PC-3 (cell line): Measurements from ENCODE around the gene ADAM17. TPM values are rescaled to one million over a fixed set of nuclear protein-coding genes. Genes with fewer than 3 reads are reported as not detected.

ENCODE experiments used
- ATAC-seq: fragments of 200-7000 bp; cut with Tn5 transposase; 2 replicates; pipeline ENCODE4 v1.9.1; 2020; ENCODE audit warnings: mild to moderate bottlenecking, moderate library complexity
- BruUV-seq: library from RNA; stranded (reverse); fragments of 400-500 nt; replicated peaks from 2 replicates; lab custom pipeline; 2021; lab: Mats Ljungman, UMichigan
- CTCF ChIA-PET: fragments of 300-600 bp; sonication (Branson Sonifier 250); formaldehyde crosslinking; loops from one replicate; lab custom pipeline; 2022; ENCODE audit warnings: antibody characterized with exemption; lab: Charles Lee
- POLR2A ChIA-PET: fragments of 300-600 bp; sonication (Branson Sonifier 250); formaldehyde crosslinking; loops from one replicate; lab custom pipeline; 2022; ENCODE audit warnings: antibody characterized with exemption; ENCODE audit not compliant: unreplicated experiment; lab: Charles Lee
- DNase-seq: peaks from one replicate; pipeline ENCODE4 v3.0.0-alpha.2; 2015
- H2AFZ ChIP-seq: fragments of 300-600 bp; sonication (generic); 2 replicates; pipeline ENCODE4 v1.6.0; 2016; ENCODE audit warnings: antibody characterized with exemption, low read length
- H3F3A ChIP-seq: fragments of 300-600 bp; sonication (generic); one replicate; pipeline ENCODE4 v1.6.0; 2017; ENCODE audit warnings: antibody characterized with exemption, low read length, control low read depth, mild to moderate bottlenecking; ENCODE audit not compliant: unreplicated experiment
- H3K27ac ChIP-seq: fragments of 300-600 bp; sonication (generic); 2 replicates; pipeline ENCODE4 v1.5.1; 2016; ENCODE audit warnings: mild to moderate bottlenecking, low read length
- H3K27me3 ChIP-seq: fragments of 300-600 bp; sonication (generic); 2 replicates; pipeline ENCODE4 v1.6.1; 2016; ENCODE audit warnings: low read length, mixed read lengths
- H3K36me3 ChIP-seq: fragments of 300-600 bp; sonication (generic); 2 replicates; pipeline ENCODE4 v1.6.1; 2016; ENCODE audit warnings: low read depth, mixed run types, low read length, mixed read lengths
- H3K4me1 ChIP-seq: fragments of 300-600 bp; sonication (generic); 2 replicates; pipeline ENCODE4 v1.5.1; 2016; ENCODE audit warnings: low read length; ENCODE audit not compliant: insufficient read depth
- H3K4me2 ChIP-seq: fragments of 300-600 bp; sonication (generic); 2 replicates; pipeline ENCODE4 v1.6.0; 2016; ENCODE audit warnings: low read length
- H3K4me3 ChIP-seq: fragments of 300-600 bp; sonication (generic); 2 replicates; pipeline ENCODE4 v1.5.1; 2016; ENCODE audit warnings: mild to moderate bottlenecking, low read length, mixed read lengths
- H3K79me2 ChIP-seq: fragments of 300-600 bp; sonication (generic); 2 replicates; pipeline ENCODE4 v1.6.1; 2017; ENCODE audit warnings: low read length, mixed read lengths
- H3K9ac ChIP-seq: fragments of 300-600 bp; sonication (generic); 2 replicates; pipeline ENCODE4 v1.6.0; 2016; ENCODE audit warnings: mild to moderate bottlenecking, low read length
- H3K9me2 ChIP-seq: fragments of 300-600 bp; sonication (generic); replicated peaks from 2 replicates; pipeline ENCODE4 v1.6.1; 2016; ENCODE audit warnings: mixed run types, low read length, mixed read lengths
- H3K9me3 ChIP-seq: fragments of 300-600 bp; sonication (generic); 2 replicates; pipeline ENCODE4 v1.6.1; 2016; ENCODE audit warnings: low read length, mixed read lengths
- H4K20me1 ChIP-seq: fragments of 300-600 bp; sonication (generic); 2 replicates; pipeline ENCODE4 v1.6.1; 2016; ENCODE audit warnings: low read length, mixed read lengths
- EZH2 ChIP-seq: fragments of 300-600 bp; sonication (generic); IDR thresholded peaks from one replicate; pipeline ENCODE4 v1.6.1; 2017; ENCODE audit warnings: antibody characterized with exemption, mild to moderate bottlenecking, low read length; ENCODE audit not compliant: unreplicated experiment
- EZH2phosphoT487 ChIP-seq: fragments of 300-600 bp; sonication (generic); IDR thresholded peaks from 2 replicates; pipeline ENCODE4 v1.6.1; 2018; ENCODE audit warnings: mild to moderate bottlenecking, antibody characterized with exemption, low read length, borderline replicate concordance
- intact Hi-C: fragments of 100-400 bp; cut with micrococcal nuclease; formaldehyde crosslinking; loops from 2 replicates; pipeline ENCODE4 v1.9.0; 2023
- total RNA-seq: library from RNA; depleted of rRNA; stranded (reverse); fragments of >200 nt; gene quantifications from 2 replicates; pipeline ENCODE4 v1.2.3, GENCODE V29; 2014
- TF ChIP-seq, protein P1 (sequence below): fragments of 300-600 bp; sonication (generic); conservative IDR thresholded peaks from 2 replicates; pipeline ENCODE4 v1.5.1; 2017; ENCODE audit warnings: antibody characterized with exemption, low read depth, mild to moderate bottlenecking, low read length

The ADAM17 gene
- total RNA-seq, 1 experiment from 2014 or later: 23.0 TPM

GRCh38 chr2:9508931-9509330, 46.7 kb downstream of the ADAM17 start:
- H3K27me3 ChIP-seq: no peaks in the 10 kb centered on the region
- POLR2A ChIA-PET: no interaction called here
- no peaks in the 10 kb centered on the region for H3K9me3 ChIP-seq
- no peak overlapping the region for H3K4me3 ChIP-seq
- H3K79me2 ChIP-seq: no peaks in the 10 kb centered on the region
- H3K4me1 ChIP-seq: no peaks in the 10 kb centered on the region
- no peak overlapping the region for H2AFZ ChIP-seq
- H4K20me1 ChIP-seq: no peaks in the 10 kb centered on the region
- CTCF ChIA-PET: no interaction called here
- BruUV-seq: no TSS peak
- TF ChIP-seq, protein P1, sequence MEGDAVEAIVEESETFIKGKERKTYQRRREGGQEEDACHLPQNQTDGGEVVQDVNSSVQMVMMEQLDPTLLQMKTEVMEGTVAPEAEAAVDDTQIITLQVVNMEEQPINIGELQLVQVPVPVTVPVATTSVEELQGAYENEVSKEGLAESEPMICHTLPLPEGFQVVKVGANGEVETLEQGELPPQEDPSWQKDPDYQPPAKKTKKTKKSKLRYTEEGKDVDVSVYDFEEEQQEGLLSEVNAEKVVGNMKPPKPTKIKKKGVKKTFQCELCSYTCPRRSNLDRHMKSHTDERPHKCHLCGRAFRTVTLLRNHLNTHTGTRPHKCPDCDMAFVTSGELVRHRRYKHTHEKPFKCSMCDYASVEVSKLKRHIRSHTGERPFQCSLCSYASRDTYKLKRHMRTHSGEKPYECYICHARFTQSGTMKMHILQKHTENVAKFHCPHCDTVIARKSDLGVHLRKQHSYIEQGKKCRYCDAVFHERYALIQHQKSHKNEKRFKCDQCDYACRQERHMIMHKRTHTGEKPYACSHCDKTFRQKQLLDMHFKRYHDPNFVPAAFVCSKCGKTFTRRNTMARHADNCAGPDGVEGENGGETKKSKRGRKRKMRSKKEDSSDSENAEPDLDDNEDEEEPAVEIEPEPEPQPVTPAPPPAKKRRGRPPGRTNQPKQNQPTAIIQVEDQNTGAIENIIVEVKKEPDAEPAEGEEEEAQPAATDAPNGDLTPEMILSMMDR: no peak
- no peak for TF ChIP-seq EZH2phosphoT487
- no peak for TF ChIP-seq EZH2
- no peak overlapping the region for H3K4me2 ChIP-seq
- H3K9ac ChIP-seq: no peak overlapping the region
- peaks cover 16% of the 10 kb centered on the region for H3K36me3 ChIP-seq
- H3K27ac ChIP-seq: no peak overlapping the region
- DNase-seq (no peak), ATAC-seq (no peak)
- no peaks in the 10 kb centered on the region for H3F3A ChIP-seq
- no peaks in the 10 kb centered on the region for H3K9me2 ChIP-seq
- intact Hi-C loops: no loop called here

GRCh38 chr2:9498210-9498609, 57.4 kb downstream of the ADAM17 start:
- TF ChIP-seq EZH2phosphoT487 (no peak), EZH2 (no peak)
- TF ChIP-seq, protein P1: no peak
- intact Hi-C loops: no loop called here
- Histone ChIP-seq H3K4me1 (peaks cover 16% of the 10 kb centered on the region), H3K4me2 (no peak overlapping the region), H3K4me3 (no peak overlapping the region), H3K27me3 (no peaks in the 10 kb centered on the region), H3K9me3 (no peaks in the 10 kb centered on the region), H3F3A (no peaks in the 10 kb centered on the region), H3K9ac (no peak overlapping the region), H2AFZ (no peak overlapping the region), H3K9me2 (no peaks in the 10 kb centered on the region), H3K36me3 (peaks cover 28% of the 10 kb centered on the region), H3K79me2 (no peaks in the 10 kb centered on the region), H3K27ac (no peak overlapping the region), H4K20me1 (peaks cover 4% of the 10 kb centered on the region; the same call in 1 of the 2 replicates)
- ChIA-PET CTCF (no interaction called here), POLR2A (no interaction called here)
- BruUV-seq: no TSS peak
- DNase-seq (no peak), ATAC-seq (no peak; the same call in 1 of the 2 replicates)

- Histone ChIP-seq H2AFZ (no peak overlapping the region), H3F3A (no peaks in the 10 kb centered on the region), H3K4me3 (no peak overlapping the region), H3K36me3 (peaks cover 37% of the 10 kb centered on the region), H3K79me2 (no peaks in the 10 kb centered on the region), H3K9me2 (no peaks in the 10 kb centered on the region), H3K27ac (no peak overlapping the region), H3K4me2 (no peak overlapping the region), H3K4me1 (peaks cover 16% of the 10 kb centered on the region), H3K27me3 (no peaks in the 10 kb centered on the region), H4K20me1 (peaks cover 4% of the 10 kb centered on the region; the same call in 1 of the 2 replicates), H3K9me3 (no peaks in the 10 kb centered on the region), H3K9ac (no peak overlapping the region)
- POLR2A ChIA-PET: no interaction called here
- intact Hi-C loops: no loop called here
- TF ChIP-seq EZH2 (no peak), EZH2phosphoT487 (no peak)
- TF ChIP-seq, protein P1: no peak
- BruUV-seq: no TSS peak
- DNase-seq (peak; percentile 84), ATAC-seq (peak; percentile 92)
- CTCF ChIA-PET: no interaction called here
These were observed 58.6 kb downstream of the ADAM17 start for GRCh38 chr2:9497017-9497416.
